Measurements from ENCODE around the gene TXLNG. TPM values are rescaled to one million over a fixed set of nuclear protein-coding genes. Genes with fewer than 3 reads are reported as not detected.

Gene TXLNG
- total RNA-seq, 1 donor from 2014 or later = 5.7 TPM

- H3K27me3 ChIP-seq (ENCODE audit: control insufficient read depth in 3 of 3, insufficient read depth in 3 of 3, low read length in 3 of 3) = no peaks in the 10 kb centered on the region
- no peaks in the 10 kb centered on the region for H3K36me3 ChIP-seq (ENCODE audit: control insufficient read depth in 3 of 3, insufficient read depth in 3 of 3, low read length in 3 of 3)
- no peak overlapping the region for H3K27ac ChIP-seq (ENCODE audit: low read depth, low read length)
- H3K9me3 ChIP-seq (ENCODE audit: control insufficient read depth in 3 of 3, low read length in 3 of 3) = no peaks in the 10 kb centered on the region
- H3K9ac ChIP-seq (ENCODE audit: low read depth in 1 of 3, low read length in 3 of 3) = no peak overlapping the region
- peak overlapping the region in 1 of 3 donors; percentile 64 for H3K4me3 ChIP-seq (ENCODE audit: low read length in 3 of 3)
- peaks cover 0 to 11% (median 4%) of the 10 kb centered on the region in 3 donors for H3K4me1 ChIP-seq (ENCODE audit: control insufficient read depth in 3 of 3, insufficient read depth in 3 of 3, low read length in 3 of 3)
These were observed 21.3 kb downstream of the TXLNG start for GRCh38 chrX:16807548-16807947.

GRCh38 chrX:16807976-16808542, 21.8 kb downstream of the TXLNG start:
- no peaks in the 10 kb centered on the region for H3K36me3 ChIP-seq (ENCODE audit: control insufficient read depth in 3 of 3, insufficient read depth in 3 of 3, low read length in 3 of 3)
- peak overlapping the region in 1 of 3 donors; percentile 33 for H3K9ac ChIP-seq (ENCODE audit: low read depth in 1 of 3, low read length in 3 of 3)
- no peaks in the 10 kb centered on the region for H3K9me3 ChIP-seq (ENCODE audit: control insufficient read depth in 3 of 3, low read length in 3 of 3)
- H3K4me3 ChIP-seq (ENCODE audit: low read length in 3 of 3) = peak overlapping the region; percentile 36 to 64 (median 55)
- peak overlapping the region; percentile 18 for H3K27ac ChIP-seq (ENCODE audit: low read depth, low read length)
- H3K4me1 ChIP-seq (ENCODE audit: control insufficient read depth in 3 of 3, insufficient read depth in 3 of 3, low read length in 3 of 3) = peaks cover 0 to 11% (median 4%) of the 10 kb centered on the region in 3 donors
- H3K27me3 ChIP-seq (ENCODE audit: control insufficient read depth in 3 of 3, insufficient read depth in 3 of 3, low read length in 3 of 3) = no peaks in the 10 kb centered on the region

- Histone ChIP-seq H3K27me3 (ENCODE audit: control insufficient read depth in 3 of 3, insufficient read depth in 3 of 3, low read length in 3 of 3) (no peaks in the 10 kb centered on the region), H3K4me3 (ENCODE audit: low read length in 3 of 3) (no peak overlapping the region), H3K9ac (ENCODE audit: low read depth in 1 of 3, low read length in 3 of 3) (no peak overlapping the region), H3K27ac (ENCODE audit: low read depth, low read length) (no peak overlapping the region), H3K9me3 (ENCODE audit: control insufficient read depth in 3 of 3, low read length in 3 of 3) (no peaks in the 10 kb centered on the region), H3K4me1 (ENCODE audit: control insufficient read depth in 3 of 3, insufficient read depth in 3 of 3, low read length in 3 of 3) (no peaks in the 10 kb centered on the region), H3K36me3 (ENCODE audit: control insufficient read depth in 3 of 3, insufficient read depth in 3 of 3, low read length in 3 of 3) (peaks cover 0 to 3% (median 0%) of the 10 kb centered on the region in 3 donors)
These were observed 28.3 kb downstream of the TXLNG start for GRCh38 chrX:16814597-16814996.

- Histone ChIP-seq H3K9me3 (ENCODE audit: control insufficient read depth in 3 of 3, low read length in 3 of 3) (no peaks in the 10 kb centered on the region), H3K4me3 (ENCODE audit: low read length in 3 of 3) (no peak overlapping the region), H3K9ac (ENCODE audit: low read depth in 1 of 3, low read length in 3 of 3) (no peak overlapping the region), H3K27me3 (ENCODE audit: control insufficient read depth in 3 of 3, insufficient read depth in 3 of 3, low read length in 3 of 3) (no peaks in the 10 kb centered on the region), H3K4me1 (ENCODE audit: control insufficient read depth in 3 of 3, insufficient read depth in 3 of 3, low read length in 3 of 3) (no peaks in the 10 kb centered on the region), H3K27ac (ENCODE audit: low read depth, low read length) (no peak overlapping the region), H3K36me3 (ENCODE audit: control insufficient read depth in 3 of 3, insufficient read depth in 3 of 3, low read length in 3 of 3) (peaks cover 3 to 12% (median 8%) of the 10 kb centered on the region in 3 donors)
These were observed 33.4 kb downstream of the TXLNG start for GRCh38 chrX:16819634-16820033.

GRCh38 chrX:16822723-16823122, 36.5 kb downstream of the TXLNG start:
- Histone ChIP-seq H3K27ac (ENCODE audit: low read depth, low read length) (no peak overlapping the region), H3K9ac (ENCODE audit: low read depth in 1 of 3, low read length in 3 of 3) (no peak overlapping the region), H3K9me3 (ENCODE audit: control insufficient read depth in 3 of 3, low read length in 3 of 3) (no peaks in the 10 kb centered on the region)

GRCh38 chrX:16825264-16826035, 39.2 kb downstream of the TXLNG start:
- no peak overlapping the region for H3K27ac ChIP-seq (ENCODE audit: low read depth, low read length)
- no peaks in the 10 kb centered on the region for H3K9me3 ChIP-seq (ENCODE audit: control insufficient read depth in 3 of 3, low read length in 3 of 3)
- H3K27me3 ChIP-seq (ENCODE audit: control insufficient read depth in 3 of 3, insufficient read depth in 3 of 3, low read length in 3 of 3) = no peaks in the 10 kb centered on the region
- H3K9ac ChIP-seq (ENCODE audit: low read depth in 1 of 3, low read length in 3 of 3) = no peak overlapping the region
- peaks cover 9 to 14% (median 10%) of the 10 kb centered on the region in 3 donors for H3K4me1 ChIP-seq (ENCODE audit: control insufficient read depth in 3 of 3, insufficient read depth in 3 of 3, low read length in 3 of 3)
- H3K36me3 ChIP-seq (ENCODE audit: control insufficient read depth in 3 of 3, insufficient read depth in 3 of 3, low read length in 3 of 3) = peaks cover 3 to 10% (median 8%) of the 10 kb centered on the region in 3 donors
- H3K4me3 ChIP-seq (ENCODE audit: low read length in 3 of 3) = no peak overlapping the region

More at GRCh38 chrX:16822723-16823122, 36.5 kb downstream of the TXLNG start:
- H3K4me3 ChIP-seq (ENCODE audit: low read length in 3 of 3) = no peak overlapping the region
- H3K27me3 ChIP-seq (ENCODE audit: control insufficient read depth in 3 of 3, insufficient read depth in 3 of 3, low read length in 3 of 3) = no peaks in the 10 kb centered on the region
- H3K36me3 ChIP-seq (ENCODE audit: control insufficient read depth in 3 of 3, insufficient read depth in 3 of 3, low read length in 3 of 3) = peaks cover 3 to 12% (median 8%) of the 10 kb centered on the region in 3 donors
- H3K4me1 ChIP-seq (ENCODE audit: control insufficient read depth in 3 of 3, insufficient read depth in 3 of 3, low read length in 3 of 3) = peaks cover 0 to 5% (median 5%) of the 10 kb centered on the region in 3 donors

- Histone ChIP-seq H3K36me3 (ENCODE audit: control insufficient read depth in 3 of 3, insufficient read depth in 3 of 3, low read length in 3 of 3) (peaks cover 3 to 10% (median 8%) of the 10 kb centered on the region in 3 donors), H3K4me3 (ENCODE audit: low read length in 3 of 3) (no peak overlapping the region), H3K4me1 (ENCODE audit: control insufficient read depth in 3 of 3, insufficient read depth in 3 of 3, low read length in 3 of 3) (peaks cover 9 to 14% (median 10%) of the 10 kb centered on the region in 3 donors), H3K9me3 (ENCODE audit: control insufficient read depth in 3 of 3, low read length in 3 of 3) (no peaks in the 10 kb centered on the region), H3K27me3 (ENCODE audit: control insufficient read depth in 3 of 3, insufficient read depth in 3 of 3, low read length in 3 of 3) (no peaks in the 10 kb centered on the region), H3K9ac (ENCODE audit: low read depth in 1 of 3, low read length in 3 of 3) (no peak overlapping the region), H3K27ac (ENCODE audit: low read depth, low read length) (no peak overlapping the region)
These were observed 39.9 kb downstream of the TXLNG start for GRCh38 chrX:16826207-16826606.

GRCh38 chrX:16827225-16827624, 41.0 kb downstream of the TXLNG start:
- Histone ChIP-seq H3K36me3 (ENCODE audit: control insufficient read depth in 3 of 3, insufficient read depth in 3 of 3, low read length in 3 of 3) (peaks cover 3 to 13% (median 8%) of the 10 kb centered on the region in 3 donors), H3K9me3 (ENCODE audit: control insufficient read depth in 3 of 3, low read length in 3 of 3) (no peaks in the 10 kb centered on the region), H3K27ac (ENCODE audit: low read depth, low read length) (no peak overlapping the region), H3K4me1 (ENCODE audit: control insufficient read depth in 3 of 3, insufficient read depth in 3 of 3, low read length in 3 of 3) (peaks cover 10 to 16% (median 12%) of the 10 kb centered on the region in 3 donors), H3K27me3 (ENCODE audit: control insufficient read depth in 3 of 3, insufficient read depth in 3 of 3, low read length in 3 of 3) (no peaks in the 10 kb centered on the region), H3K4me3 (ENCODE audit: low read length in 3 of 3) (no peak overlapping the region), H3K9ac (ENCODE audit: low read depth in 1 of 3, low read length in 3 of 3) (no peak overlapping the region)

- Histone ChIP-seq H3K27ac (ENCODE audit: low read depth, low read length) (peak overlapping the region; percentile 62), H3K9ac (ENCODE audit: low read depth in 1 of 3, low read length in 3 of 3) (peak overlapping the region in 1 of 3 donors; percentile 12), H3K27me3 (ENCODE audit: control insufficient read depth in 3 of 3, insufficient read depth in 3 of 3, low read length in 3 of 3) (no peaks in the 10 kb centered on the region), H3K4me3 (ENCODE audit: low read length in 3 of 3) (peak overlapping the region in 1 of 3 donors; percentile 24), H3K9me3 (ENCODE audit: control insufficient read depth in 3 of 3, low read length in 3 of 3) (no peaks in the 10 kb centered on the region), H3K36me3 (ENCODE audit: control insufficient read depth in 3 of 3, insufficient read depth in 3 of 3, low read length in 3 of 3) (peaks cover 3 to 12% (median 4%) of the 10 kb centered on the region in 3 donors), H3K4me1 (ENCODE audit: control insufficient read depth in 3 of 3, insufficient read depth in 3 of 3, low read length in 3 of 3) (peaks cover 10 to 16% (median 16%) of the 10 kb centered on the region in 3 donors)
These were observed 42.0 kb downstream of the TXLNG start for GRCh38 chrX:16828124-16828908.
